ENCODE measurements around the gene DNAJB8. TPM values are rescaled to one million over a fixed set of nuclear protein-coding genes. Genes with fewer than 3 reads are reported as not detected.

DNAJB8 gene
- total and polyA plus RNA-seq, 2 donors (not counting 1 experiment from before 2014, with no cell fraction given) = not detected

GRCh38 chr3:128472449-128473179 is 5.9 kb upstream of the DNAJB8 start:
- Histone ChIP-seq H3K79me2 (ENCODE audit: control insufficient read depth, insufficient read depth, low read length) (no peaks in the 10 kb centered on the region), H3K9me3 (ENCODE audit: control insufficient read depth, insufficient read depth, low read depth, low read length) (no peaks in the 10 kb centered on the region), H4K20me1 (ENCODE audit: control insufficient read depth, extremely low read depth, insufficient read depth, low read length) (no peaks in the 10 kb centered on the region), H3K9ac (ENCODE audit: insufficient read depth, low read length) (no peak overlapping the region), H3K4me2 (ENCODE audit: extremely low read depth, insufficient read depth, low read length) (no peak overlapping the region), H3K27ac (ENCODE audit: insufficient read depth, low read length) (no peak overlapping the region), H2AFZ (ENCODE audit: low read length) (no peak overlapping the region), H3K36me3 (ENCODE audit: control insufficient read depth, insufficient read depth, low read length) (no peaks in the 10 kb centered on the region), H3K27me3 (ENCODE audit: control insufficient read depth, insufficient read depth, low read length) (peaks cover 31% of the 10 kb centered on the region), H3K4me3 (replicated peaks in 1 of 4; ENCODE audit: control extremely low read depth in 1 of 4, insufficient read depth in 1 of 4, low read depth in 3 of 4, low read length in 4 of 4) (no peak overlapping the region), H3K4me1 (ENCODE audit: control insufficient read depth, extremely low read depth, insufficient read depth, low read length) (no peaks in the 10 kb centered on the region)
- no peak for DNase-seq (ENCODE audit: low read depth in 2 of 2)
- TF ChIP-seq, protein P1, sequence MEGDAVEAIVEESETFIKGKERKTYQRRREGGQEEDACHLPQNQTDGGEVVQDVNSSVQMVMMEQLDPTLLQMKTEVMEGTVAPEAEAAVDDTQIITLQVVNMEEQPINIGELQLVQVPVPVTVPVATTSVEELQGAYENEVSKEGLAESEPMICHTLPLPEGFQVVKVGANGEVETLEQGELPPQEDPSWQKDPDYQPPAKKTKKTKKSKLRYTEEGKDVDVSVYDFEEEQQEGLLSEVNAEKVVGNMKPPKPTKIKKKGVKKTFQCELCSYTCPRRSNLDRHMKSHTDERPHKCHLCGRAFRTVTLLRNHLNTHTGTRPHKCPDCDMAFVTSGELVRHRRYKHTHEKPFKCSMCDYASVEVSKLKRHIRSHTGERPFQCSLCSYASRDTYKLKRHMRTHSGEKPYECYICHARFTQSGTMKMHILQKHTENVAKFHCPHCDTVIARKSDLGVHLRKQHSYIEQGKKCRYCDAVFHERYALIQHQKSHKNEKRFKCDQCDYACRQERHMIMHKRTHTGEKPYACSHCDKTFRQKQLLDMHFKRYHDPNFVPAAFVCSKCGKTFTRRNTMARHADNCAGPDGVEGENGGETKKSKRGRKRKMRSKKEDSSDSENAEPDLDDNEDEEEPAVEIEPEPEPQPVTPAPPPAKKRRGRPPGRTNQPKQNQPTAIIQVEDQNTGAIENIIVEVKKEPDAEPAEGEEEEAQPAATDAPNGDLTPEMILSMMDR (conservative IDR thresholded peaks at IDR 0.05 in 1 of 2, IDR thresholded peaks at IDR 0.05 in 1 of 2; ENCODE audit: low read depth in 1 of 2, low read length in 2 of 2) = no peak
- no peak for TF ChIP-seq EZH2 (IDR thresholded peaks at IDR 0.05; ENCODE audit: low read length, missing control alignments)

DNA sequence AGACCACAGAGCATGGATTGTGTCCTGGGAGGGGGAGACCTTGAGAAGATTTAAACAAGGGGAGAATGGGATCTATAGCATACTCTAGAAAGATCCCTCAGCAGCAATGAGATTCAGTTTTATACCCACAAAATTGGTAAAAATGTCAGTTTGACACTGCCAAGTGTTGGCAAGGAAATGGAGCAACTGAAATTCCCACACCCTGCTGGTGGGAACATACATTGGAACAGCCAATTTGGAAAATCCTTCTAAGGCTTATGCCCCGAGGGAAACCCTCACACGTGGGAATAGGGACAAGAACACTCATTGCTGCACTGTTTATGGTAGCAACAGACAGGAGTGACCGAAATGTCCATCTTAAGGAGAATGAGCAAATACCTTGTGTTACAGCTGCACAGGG is 5.0 kb upstream of the DNAJB8 start:
- TF ChIP-seq EZH2 (IDR thresholded peaks at IDR 0.05; ENCODE audit: low read length, missing control alignments) = no peak
- TF ChIP-seq, protein P1 (conservative IDR thresholded peaks at IDR 0.05 in 1 of 2, IDR thresholded peaks at IDR 0.05 in 1 of 2; ENCODE audit: low read depth in 1 of 2, low read length in 2 of 2) = no peak
- Histone ChIP-seq H3K27ac (ENCODE audit: insufficient read depth, low read length) (no peak overlapping the region), H3K27me3 (ENCODE audit: control insufficient read depth, insufficient read depth, low read length) (peaks cover 31% of the 10 kb centered on the region), H3K9ac (ENCODE audit: insufficient read depth, low read length) (no peak overlapping the region), H3K79me2 (ENCODE audit: control insufficient read depth, insufficient read depth, low read length) (no peaks in the 10 kb centered on the region), H3K36me3 (ENCODE audit: control insufficient read depth, insufficient read depth, low read length) (no peaks in the 10 kb centered on the region), H3K4me3 (replicated peaks in 1 of 4; ENCODE audit: control extremely low read depth in 1 of 4, insufficient read depth in 1 of 4, low read depth in 3 of 4, low read length in 4 of 4) (no peak overlapping the region), H3K4me2 (ENCODE audit: extremely low read depth, insufficient read depth, low read length) (no peak overlapping the region), H4K20me1 (ENCODE audit: control insufficient read depth, extremely low read depth, insufficient read depth, low read length) (no peaks in the 10 kb centered on the region), H3K4me1 (ENCODE audit: control insufficient read depth, extremely low read depth, insufficient read depth, low read length) (no peaks in the 10 kb centered on the region), H2AFZ (ENCODE audit: low read length) (no peak overlapping the region), H3K9me3 (ENCODE audit: control insufficient read depth, insufficient read depth, low read depth, low read length) (no peaks in the 10 kb centered on the region)
- DNase-seq (ENCODE audit: low read depth in 2 of 2) = no peak

- no peak for DNase-seq (ENCODE audit: low read depth in 2 of 2)
- no peaks in the 10 kb centered on the region for H3K4me1 ChIP-seq (ENCODE audit: control insufficient read depth, extremely low read depth, insufficient read depth, low read length)
- TF ChIP-seq EZH2 (IDR thresholded peaks at IDR 0.05; ENCODE audit: low read length, missing control alignments) = no peak
- TF ChIP-seq, protein P1 (conservative IDR thresholded peaks at IDR 0.05 in 1 of 2, IDR thresholded peaks at IDR 0.05 in 1 of 2; ENCODE audit: low read depth in 1 of 2, low read length in 2 of 2) = no peak
These were observed 4.4 kb upstream of the DNAJB8 start for GRCh38 chr3:128471110-128471509.

More at GRCh38 chr3:128471110-128471509, 4.4 kb upstream of the DNAJB8 start:
- no peak overlapping the region for H3K4me3 ChIP-seq (replicated peaks in 1 of 4; ENCODE audit: control extremely low read depth in 1 of 4, insufficient read depth in 1 of 4, low read depth in 3 of 4, low read length in 4 of 4)
- no peak overlapping the region for H3K27ac ChIP-seq (ENCODE audit: insufficient read depth, low read length)
- H3K36me3 ChIP-seq (ENCODE audit: control insufficient read depth, insufficient read depth, low read length) = no peaks in the 10 kb centered on the region
- H3K9me3 ChIP-seq (ENCODE audit: control insufficient read depth, insufficient read depth, low read depth, low read length) = no peaks in the 10 kb centered on the region
- H4K20me1 ChIP-seq (ENCODE audit: control insufficient read depth, extremely low read depth, insufficient read depth, low read length) = no peaks in the 10 kb centered on the region
- H2AFZ ChIP-seq (ENCODE audit: low read length) = no peak overlapping the region
- H3K79me2 ChIP-seq (ENCODE audit: control insufficient read depth, insufficient read depth, low read length) = no peaks in the 10 kb centered on the region
- H3K4me2 ChIP-seq (ENCODE audit: extremely low read depth, insufficient read depth, low read length) = no peak overlapping the region
- no peak overlapping the region for H3K9ac ChIP-seq (ENCODE audit: insufficient read depth, low read length)
- peaks cover 31% of the 10 kb centered on the region for H3K27me3 ChIP-seq (ENCODE audit: control insufficient read depth, insufficient read depth, low read length)

Measured in fibroblast of lung (primary cell).